HG03457 (cell line): ENCODE data around the gene CYP27C1.
"Not testable (repeated sequence)": the region's sequence is repeated elsewhere in the genome, so short reads cannot be mapped to it uniquely, and the experiment has no call there.

Experiments used
- ATAC-seq: cut with Tn5 transposase; IDR thresholded peaks from one replicate; pipeline ENCODE4 v1.9.1; 2021; ENCODE audit warnings: moderate number of reproducible peaks; ENCODE audit not compliant: unreplicated experiment

Gene CYP27C1

DNA sequence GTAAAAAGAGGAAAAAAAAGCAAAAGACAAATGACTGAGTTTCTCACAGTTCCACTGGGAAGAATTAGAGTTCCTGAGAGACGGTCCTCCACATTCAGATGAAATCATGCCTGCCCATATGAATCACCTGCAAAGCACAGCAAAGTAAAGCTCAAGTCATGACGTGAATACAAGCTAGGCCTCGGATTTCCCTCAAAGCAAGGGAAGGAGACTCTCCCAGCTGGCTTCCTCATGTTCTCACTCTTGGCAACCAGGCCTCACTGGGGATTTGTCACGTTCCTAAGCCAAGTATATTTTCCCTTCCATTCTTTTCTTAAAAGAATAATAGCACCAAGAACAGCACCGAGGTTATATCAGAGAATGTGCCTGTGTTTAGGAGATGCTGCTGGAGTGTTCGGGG is 47.0 kb downstream of the CYP27C1 start:
- ATAC-seq, result no peak

DNA sequence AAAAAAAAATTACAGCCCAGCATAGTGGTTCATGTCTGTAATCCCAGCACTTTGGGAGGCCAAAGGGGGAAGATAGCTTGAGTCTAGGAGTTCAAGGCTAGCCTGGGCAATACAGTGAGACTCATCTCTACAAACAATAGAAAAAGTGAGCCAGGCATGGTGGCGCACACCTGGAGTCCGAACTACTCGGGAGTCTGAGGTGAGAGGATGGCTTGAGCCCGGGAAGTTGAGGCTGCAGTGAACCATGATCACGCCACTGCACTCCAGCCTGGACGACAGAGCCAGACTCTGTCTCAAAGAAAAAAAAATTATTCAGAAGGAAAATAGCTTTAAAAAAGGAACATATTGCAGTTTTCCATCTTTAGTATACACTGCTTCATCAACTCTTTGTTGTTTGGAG is 47.8 kb downstream of the CYP27C1 start:
- no peak for ATAC-seq

DNA sequence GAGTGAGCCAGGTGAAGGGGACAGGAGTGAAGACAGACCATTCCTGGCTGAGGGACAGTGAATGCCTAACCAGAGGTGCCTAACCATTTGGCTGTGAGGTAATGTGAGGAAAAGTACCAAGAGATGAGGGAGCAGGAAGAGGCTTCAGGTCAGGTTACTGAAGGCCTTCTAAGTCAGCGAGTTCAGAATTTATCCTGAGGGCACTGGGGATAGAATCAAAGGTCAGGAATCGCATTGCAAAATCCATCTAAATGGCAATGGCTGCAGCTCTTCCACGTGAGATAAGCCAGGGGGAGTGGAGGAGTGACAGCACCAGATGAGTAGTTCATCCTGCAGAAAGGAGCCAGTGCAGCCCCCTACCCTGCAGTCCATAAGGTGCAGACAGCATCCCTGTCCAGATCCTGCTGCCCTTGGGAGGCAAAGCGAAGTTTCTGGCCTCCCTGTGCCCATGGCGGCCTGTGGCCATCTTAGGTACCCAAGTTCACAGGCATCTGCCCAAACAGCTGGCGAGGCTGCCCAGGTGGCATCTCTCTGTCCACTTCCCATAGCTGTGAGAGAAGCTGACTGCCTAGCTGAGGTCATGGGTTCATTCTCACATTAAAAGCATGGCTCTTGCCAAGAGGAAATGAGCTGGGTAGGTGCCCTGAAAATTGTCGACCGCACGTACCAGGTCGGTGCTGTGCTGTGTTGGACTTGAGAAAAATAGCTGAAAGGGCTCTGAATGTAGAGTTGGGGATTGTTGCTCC is 49.5 kb downstream of the CYP27C1 start:
- ATAC-seq, result no peak

DNA sequence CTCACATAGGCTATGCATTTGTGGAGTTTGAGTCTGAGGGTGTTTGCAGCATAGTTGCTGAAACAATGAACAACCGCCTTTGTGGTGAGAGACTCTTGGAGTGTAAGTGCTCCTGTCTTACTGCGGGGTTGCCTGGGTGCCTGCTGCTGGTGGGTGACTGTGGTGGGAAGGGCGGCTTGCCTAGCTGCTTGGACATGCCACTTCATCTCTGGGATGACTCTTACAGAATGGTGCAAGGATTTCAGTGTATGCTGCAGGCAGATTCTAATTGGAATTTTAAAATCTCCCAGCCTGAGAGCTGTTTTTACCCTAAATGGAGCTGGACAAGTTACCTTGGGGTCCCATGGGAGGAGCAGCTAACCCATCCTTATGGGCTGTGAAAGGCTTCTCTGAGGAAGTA is 50.1 kb downstream of the CYP27C1 start:
- no peak for ATAC-seq

DNA sequence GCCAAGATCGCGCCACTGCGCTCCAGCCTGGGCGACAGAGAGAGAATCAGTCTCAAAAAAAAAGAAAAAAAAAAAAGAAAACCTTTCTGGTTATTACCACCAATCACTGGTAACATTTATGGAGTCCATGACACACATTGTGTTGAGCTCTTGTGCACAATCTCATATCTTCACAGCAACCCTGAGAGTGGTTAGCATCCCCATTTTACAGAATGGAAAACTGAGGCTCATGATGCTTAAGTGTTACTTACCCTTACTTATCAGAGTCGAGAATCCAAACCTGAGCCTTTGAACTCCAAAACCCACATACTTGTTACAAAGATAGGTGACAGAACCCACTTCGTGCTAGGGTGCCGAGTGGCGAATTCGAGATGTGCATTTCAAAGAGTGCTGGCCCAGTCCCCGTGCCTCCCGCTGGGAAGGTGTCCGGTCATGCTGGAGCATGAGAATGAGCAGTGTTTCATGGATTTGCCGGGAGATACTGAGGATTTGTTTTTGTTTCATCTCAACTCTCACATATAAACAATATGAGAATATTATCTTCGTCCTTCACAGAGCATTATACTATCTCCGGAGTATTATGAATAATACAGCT is 50.9 kb downstream of the CYP27C1 start:
- ATAC-seq, result no peak

DNA sequence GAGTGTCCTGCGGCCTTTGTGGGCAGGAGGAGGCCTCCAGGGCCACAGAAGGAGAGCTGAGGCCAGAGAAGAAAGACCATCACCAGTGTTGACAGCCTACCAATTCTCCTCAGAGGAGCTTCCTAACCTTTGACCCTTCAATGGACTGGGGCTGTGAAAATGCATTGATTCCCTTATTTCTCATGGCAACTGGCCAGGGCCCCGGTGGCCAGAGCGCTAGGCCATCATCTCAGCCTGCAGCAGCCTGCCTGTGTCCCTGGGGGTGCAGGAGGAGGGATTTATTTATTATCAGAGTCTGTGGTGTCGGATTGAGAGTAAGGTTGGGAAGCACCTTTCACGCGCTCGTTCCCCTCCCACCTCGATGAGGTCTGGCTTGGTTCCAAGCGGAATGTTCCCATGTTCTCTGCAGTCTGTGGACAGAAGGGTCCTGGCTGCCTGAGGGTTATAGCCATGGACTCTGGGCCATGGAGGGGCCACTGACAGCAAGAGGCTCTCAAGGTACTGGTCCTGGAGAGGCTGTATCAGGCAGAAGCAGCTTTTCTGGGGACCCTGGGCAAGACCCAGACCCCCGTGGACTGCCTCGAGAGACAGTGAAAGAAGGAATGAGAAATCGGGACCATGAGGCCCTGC is 53.8 kb downstream of the CYP27C1 start:
- ATAC-seq, result no peak

DNA sequence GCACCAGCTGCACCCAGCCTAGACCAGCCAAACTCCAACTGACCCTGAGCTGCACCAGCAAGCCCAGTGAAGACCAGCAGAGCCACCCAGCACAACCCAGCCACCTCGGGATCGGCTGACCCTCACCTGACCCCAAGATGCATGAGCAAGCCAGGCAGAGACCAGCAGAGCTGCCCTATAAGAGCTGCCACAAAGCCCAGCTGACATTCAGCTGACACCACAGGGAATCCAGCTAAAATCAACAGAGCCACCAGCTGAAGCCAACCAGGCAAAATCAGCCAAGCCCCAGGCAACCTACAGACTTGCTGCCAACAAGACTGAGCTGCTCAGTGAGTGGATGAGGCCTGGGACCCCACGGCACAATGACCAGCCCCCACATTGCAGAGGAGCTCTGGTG is 54.6 kb downstream of the CYP27C1 start:
- no peak for ATAC-seq

DNA sequence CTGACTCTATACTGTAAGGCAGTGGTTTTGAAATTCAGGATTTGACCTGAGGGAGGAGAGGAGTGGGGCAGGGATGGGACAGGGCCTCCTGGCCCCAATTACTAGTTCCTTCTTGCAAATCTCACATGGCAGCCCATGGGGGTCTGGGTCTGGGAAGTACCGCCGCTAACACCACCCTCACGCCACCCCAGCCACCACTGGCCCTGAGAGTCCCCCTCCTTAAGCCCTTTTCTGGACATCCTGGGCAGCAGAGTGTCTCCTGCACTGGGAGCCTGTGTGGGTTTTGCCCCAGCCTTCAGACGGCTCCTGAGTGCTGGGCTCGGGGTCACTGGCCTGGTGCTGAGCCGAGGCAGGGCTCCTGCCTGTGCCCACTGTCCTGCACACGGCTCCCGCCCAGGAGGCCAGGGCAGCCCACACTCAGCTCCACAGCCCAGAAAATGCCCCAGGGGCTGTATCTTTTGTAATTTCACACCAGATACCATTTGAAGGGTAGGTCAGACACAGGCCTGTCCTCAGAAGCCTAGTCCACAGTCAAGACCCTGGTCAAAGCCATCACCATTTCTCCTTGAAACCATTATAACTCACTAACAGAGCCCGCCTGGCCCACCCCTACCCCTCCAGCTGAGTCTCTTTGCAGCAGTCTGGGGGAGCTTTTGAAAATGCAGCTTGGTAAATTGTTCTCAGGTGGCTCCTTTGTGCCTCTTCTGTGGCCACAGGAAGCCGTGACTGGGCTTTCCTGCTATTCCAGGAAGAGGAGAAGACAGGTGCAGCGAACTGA is 55.1 kb downstream of the CYP27C1 start:
- no peak for ATAC-seq

DNA sequence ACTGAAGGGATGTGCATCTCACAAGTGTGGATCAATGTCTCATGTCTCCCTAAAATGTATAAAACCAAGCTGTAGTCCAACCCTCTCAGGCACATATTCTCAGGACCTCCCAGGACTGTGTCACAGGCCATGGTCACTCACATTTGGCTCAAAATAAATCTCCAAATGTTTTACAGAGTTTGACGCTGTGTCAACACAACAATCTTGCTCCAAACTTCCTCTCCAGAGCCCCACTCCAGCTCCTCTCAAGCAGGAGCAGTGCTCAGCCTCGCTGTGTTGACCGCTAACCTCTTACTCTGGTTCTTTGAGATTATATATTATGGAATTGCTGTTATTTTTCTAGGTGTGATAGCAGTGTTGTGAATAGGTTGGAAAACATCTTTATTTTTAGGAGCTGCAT is 56.2 kb downstream of the CYP27C1 start:
- no peak for ATAC-seq

DNA sequence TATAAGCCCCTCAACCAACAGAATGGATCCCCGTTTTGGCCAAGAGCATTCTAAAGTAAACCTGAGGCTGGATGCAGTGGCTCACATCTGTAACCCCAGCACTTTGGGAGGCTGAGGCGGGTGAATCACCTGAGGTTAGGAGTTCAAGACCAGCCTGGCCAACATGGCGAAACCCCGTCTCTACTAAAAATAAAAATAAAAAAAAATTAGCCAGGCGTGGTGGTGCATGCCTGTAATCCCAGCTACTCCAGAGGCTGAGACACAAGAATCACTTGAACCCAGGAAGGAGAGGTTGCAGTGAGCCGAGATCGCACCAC is 57.1 kb downstream of the CYP27C1 start:
- ATAC-seq, result not testable (repeated sequence)

DNA sequence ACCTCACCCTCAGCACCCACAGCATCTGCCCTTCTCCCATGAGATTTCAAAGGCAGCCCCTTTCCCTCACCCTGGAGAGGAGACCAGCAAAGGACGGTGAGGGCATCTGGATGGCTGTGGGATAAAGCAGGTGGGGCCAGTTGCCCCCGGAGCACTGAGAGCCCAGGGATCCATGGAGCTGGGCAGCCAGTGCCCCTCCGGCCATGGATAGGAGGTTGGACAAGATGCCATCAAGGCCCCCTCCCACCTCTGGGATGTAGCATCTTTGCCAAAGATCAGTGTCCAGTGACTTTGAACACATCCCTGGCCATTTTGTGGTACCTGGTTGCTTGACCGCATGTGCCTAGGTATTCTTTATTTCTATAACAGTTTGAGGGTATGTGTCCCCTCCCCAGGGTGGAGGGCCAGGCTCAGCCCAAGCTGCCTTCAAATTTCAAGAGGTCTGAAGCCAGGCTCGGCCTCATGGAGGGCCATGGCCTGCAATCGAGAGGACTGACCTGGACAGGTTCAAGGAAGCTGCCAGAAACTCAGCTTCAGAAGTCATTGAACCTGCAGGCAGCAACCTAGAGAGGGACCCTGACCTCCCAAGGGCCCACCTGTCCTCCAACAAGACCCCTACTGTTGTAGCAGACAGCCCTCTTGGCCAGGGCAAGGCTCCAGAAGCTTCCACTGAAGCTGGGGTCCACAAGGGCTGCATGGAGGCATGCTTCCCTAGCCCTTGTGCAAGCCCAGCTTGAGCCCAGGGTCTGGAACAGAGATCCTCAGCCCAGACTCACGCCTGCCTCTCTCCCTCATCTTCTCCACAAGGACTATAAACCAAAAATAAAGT is 57.6 kb downstream of the CYP27C1 start:
- no peak for ATAC-seq

DNA sequence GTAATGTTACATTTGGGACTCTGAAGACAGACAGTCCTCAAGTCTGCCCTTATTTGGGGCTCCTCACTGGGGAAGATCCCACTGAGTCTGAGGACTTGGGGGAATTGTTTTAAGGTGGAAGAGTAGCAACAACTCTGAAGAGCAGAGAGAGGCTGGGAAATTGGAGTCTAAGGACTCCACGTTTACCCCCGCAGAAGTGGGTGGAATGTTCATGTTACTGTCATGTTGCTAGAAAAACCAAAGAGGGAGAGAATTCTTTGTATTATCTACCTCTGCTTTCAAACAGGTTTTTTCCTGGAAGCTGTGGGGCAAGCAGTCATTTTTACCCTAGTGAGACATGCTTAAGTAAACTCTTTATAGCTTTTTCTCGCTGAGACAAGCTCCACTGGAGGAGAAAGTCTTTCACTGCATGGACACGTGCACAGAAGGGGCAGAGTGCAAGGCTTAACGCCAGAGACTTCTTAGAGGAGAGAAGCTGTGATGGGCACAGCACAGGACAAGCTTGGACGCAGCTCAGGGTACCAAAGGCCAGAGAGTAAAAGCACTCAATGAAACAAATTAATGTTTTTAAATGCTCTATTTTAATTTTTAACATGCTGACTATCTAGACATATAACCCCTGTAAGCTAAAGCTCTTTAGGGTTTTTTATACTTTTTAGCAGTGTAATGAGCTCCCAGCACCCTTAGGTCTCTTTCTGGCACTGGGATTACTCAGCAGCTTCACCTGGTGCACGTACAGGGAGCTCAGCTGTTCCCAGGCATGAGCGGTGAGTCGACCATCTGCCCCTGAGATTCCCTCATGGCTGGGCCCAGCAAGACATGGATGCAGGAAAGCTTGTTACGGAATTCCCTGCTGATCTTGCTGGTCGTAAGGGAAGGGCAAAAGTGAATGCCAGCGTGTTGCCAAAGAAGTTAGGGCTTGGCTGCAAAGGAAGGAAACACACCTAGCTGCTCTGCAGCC is 58.6 kb downstream of the CYP27C1 start:
- ATAC-seq, result no peak

DNA sequence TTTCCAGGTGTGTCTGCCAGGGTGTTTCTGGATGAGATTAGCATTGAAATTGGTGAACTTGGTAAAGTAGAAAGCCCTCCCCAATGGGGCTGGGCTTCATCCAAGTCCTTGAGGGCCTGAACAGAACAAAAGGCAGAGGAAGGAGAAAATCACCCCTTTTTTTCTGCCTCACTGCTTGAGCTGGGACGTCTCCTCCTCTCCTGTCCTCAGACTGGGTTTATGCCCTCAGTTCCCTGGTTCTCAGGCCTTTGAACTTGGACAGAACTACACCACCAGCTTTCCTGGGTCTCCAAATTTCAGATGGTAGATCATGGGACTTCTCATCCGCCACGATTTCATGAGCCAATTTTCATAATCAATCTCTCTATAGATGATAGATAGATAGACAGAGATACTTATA is 59.4 kb downstream of the CYP27C1 start:
- ATAC-seq, result no peak

DNA sequence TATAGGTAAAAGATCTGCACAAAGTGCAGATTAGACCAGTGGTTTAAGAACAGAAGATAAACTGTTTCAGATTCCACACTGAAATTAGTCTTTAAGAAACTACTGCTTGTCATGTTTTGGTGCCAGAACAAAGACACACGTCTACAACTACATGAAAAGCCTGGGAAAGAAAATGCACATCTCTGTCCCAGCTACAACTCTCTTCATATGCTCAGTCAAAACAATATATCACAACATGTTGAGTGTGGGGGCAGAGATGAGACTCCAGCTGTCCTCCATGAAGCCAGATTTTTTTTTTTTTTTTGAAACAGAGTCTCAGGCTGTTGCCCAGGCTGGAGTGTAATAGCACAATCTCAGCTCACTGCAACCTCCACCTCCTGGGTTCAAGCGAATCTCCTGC is 60.6 kb downstream of the CYP27C1 start:
- ATAC-seq, result no peak

DNA sequence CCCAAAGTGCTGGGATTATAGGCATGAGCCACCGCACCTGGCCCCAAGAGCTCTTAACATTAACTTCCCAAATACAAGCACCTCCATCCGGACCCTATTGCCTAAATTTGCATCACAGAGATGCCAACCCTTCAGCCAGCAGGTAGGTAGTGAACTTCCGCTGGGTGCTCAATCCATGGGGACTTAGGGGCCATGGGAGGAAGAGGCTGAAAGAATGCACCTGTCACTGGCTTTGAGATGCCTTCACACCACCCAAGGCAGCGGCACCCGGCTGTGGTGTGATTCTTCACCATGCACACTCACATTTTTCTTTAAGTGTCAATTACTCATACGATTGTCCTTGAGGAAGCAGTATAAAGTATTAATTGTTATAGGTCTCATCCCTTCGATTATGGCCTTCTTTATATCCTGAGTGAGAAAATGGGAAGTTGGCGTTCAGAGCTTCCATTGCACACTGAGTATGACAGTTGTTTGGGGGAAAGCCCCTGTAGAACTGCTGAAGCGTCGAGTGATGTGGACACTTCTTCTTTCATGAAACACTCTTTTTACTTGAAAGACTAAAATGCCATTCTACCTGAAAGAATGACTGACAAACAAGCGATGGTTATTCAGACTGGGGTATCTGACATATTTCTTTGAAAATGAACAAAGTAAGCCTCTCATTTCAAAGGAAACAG is 61.3 kb downstream of the CYP27C1 start:
- ATAC-seq, result no peak

DNA sequence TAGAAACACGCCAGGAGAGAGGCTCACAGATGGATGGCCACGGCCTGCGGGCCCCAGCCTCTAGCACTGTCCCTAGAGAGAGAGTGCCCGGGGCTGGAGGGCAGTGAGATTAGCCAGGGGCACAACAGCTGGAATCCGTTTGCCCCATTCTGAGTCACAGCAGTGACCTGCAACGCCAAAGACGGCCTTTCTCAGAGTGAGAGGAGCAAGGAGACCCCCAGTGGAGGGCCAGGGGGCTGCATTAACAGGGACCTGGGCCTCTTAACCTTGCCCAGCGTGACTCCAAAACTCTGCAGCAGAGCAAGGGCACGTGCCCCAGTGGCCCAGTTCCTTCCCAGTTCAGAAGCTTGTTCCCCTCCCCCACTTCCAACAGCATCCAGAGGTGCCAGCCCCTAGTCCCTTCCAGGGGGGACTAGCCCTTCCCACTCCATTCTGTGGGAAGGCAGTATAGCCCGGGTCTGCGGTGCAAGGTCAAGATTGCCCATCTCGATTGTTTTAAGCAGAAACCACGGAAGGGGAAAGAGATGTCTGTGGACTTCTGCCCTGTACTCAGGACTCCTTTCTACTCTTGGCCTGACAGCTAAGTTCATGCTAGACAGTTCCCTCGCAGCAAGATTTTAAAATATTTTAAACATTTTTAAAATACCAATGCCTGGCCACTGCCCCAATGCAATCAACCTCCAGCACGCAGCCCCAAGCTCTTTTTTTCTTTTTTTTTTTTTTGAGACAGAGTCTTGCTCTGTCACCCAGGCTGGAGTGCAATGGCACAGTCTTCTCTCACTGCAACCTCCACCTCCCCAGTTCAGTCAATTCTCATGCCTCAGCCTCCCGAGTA is 62.2 kb downstream of the CYP27C1 start:
- ATAC-seq, result no peak

DNA sequence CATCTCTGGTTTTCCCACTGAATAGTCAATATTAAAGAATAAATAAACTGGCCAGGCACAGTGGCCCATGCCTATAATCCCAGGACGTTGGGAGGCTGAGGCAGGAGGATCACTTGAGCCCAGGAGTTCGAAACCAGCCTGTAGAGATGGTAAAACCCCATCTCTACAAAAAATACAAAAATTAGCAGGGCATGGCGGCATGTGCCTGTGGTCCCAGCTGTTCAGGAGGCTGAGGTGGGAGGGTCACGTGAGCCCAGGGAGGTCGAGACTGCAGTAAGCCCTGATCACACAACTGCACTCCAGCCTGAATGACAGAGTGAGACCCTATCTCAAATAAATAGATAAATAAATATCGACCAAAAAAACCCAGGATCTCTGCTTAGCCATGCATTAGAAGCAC is 63.0 kb downstream of the CYP27C1 start:
- ATAC-seq, result no peak

DNA sequence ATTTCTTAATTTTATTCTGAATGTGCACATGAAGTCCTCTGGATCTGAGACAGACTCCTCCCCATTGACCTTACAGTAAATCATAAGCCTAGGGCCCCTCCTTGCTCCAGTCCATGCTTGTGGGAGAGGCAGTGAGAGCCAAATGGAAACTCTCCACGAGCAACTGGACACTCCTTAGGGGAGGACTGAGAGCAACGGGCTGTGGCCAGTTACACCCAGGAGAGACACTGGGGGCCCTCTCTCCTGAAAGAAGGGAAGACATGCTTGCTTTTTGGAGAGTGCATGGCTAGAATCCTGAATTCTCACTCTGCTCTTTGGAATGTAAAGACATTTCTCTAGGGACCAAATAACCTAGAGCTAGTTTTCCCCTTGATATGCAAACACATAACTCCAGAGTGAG is 64.2 kb downstream of the CYP27C1 start:
- ATAC-seq, result no peak
